PC-9 (cell line): Measurements from ENCODE around the gene ACSL5. TPM values are rescaled to one million over a fixed set of nuclear protein-coding genes. Genes with fewer than 3 reads are reported as not detected.

Experiments used
- BruUV-seq: library from RNA; stranded (reverse); fragments of 400-500 nt; replicated peaks from 2 replicates; lab custom pipeline; 2021; lab: Mats Ljungman, UMichigan
- CTCF ChIA-PET: fragments of 300-600 bp; sonication (Branson Sonifier 250); formaldehyde crosslinking; loops from one replicate; lab custom pipeline; 2022; ENCODE audit warnings: antibody characterized with exemption; lab: Charles Lee
- POLR2A ChIA-PET: fragments of 300-600 bp; sonication (Branson Sonifier 250); formaldehyde crosslinking; loops from one replicate; lab custom pipeline; 2022; ENCODE audit warnings: antibody characterized with exemption; ENCODE audit not compliant: unreplicated experiment; lab: Charles Lee
- DNase-seq, 2 experiments: peaks; one replicate each; pipeline versions ENCODE4 v3.0.0 to v3.0.0-alpha.2; 2015 to 2022; ENCODE audit warnings: mixed read lengths in 1 of 2
- H2AFZ ChIP-seq: fragments of 200-600 bp; sonication (generic); 2 replicates; pipeline ENCODE4 v1.8.1; 2017; ENCODE audit warnings: antibody characterized with exemption
- H3F3A ChIP-seq: fragments of 200-600 bp; sonication (generic); 2 replicates; pipeline ENCODE4 v1.8.1; 2017; ENCODE audit warnings: antibody characterized with exemption, mild to moderate bottlenecking, low read depth; ENCODE audit not compliant: insufficient read depth
- H3K27ac ChIP-seq: fragments of 200-600 bp; sonication (generic); 2 replicates; pipeline ENCODE4 v1.6.1; 2016; ENCODE audit warnings: mixed run types
- H3K27me3 ChIP-seq: fragments of 200-600 bp; sonication (generic); 2 replicates; pipeline ENCODE4 v1.6.1; 2016; ENCODE audit warnings: low read depth, mixed run types; ENCODE audit not compliant: insufficient read depth
- H3K36me3 ChIP-seq: fragments of 200-600 bp; sonication (generic); 2 replicates; pipeline ENCODE4 v1.6.1; 2016; ENCODE audit warnings: low read depth, mixed run types
- H3K4me1 ChIP-seq: fragments of 200-600 bp; sonication (generic); replicated peaks from 2 replicates; pipeline ENCODE4 v1.6.1; 2016; ENCODE audit warnings: mixed run types; ENCODE audit not compliant: insufficient read depth
- H3K4me2 ChIP-seq: fragments of 200-600 bp; sonication (generic); 2 replicates; pipeline ENCODE4 v1.6.1; 2017; ENCODE audit warnings: mixed run types
- H3K4me3 ChIP-seq: fragments of 200-600 bp; sonication (generic); 2 replicates; pipeline ENCODE4 v1.6.1; 2016; ENCODE audit warnings: mixed run types
- H3K79me2 ChIP-seq: fragments of 200-600 bp; sonication (generic); 2 replicates; pipeline ENCODE4 v1.6.1; 2017; ENCODE audit warnings: low read depth, mixed run types
- H3K9me2 ChIP-seq: fragments of 200-600 bp; sonication (generic); 2 replicates; pipeline ENCODE4 v1.8.1; 2017; ENCODE audit warnings: mild to moderate bottlenecking; ENCODE audit not compliant: insufficient read depth
- H3K9me3 ChIP-seq: fragments of 200-600 bp; sonication (generic); 2 replicates; pipeline ENCODE4 v1.8.1; 2016; ENCODE audit warnings: low read depth; ENCODE audit not compliant: insufficient read depth
- H4K20me1 ChIP-seq: fragments of 200-600 bp; sonication (generic); 2 replicates; pipeline ENCODE4 v1.8.1; 2017; ENCODE audit not compliant: insufficient read depth
- CTCF ChIP-seq: fragments of 200-600 bp; sonication (generic); conservative IDR thresholded peaks from 2 replicates; pipeline ENCODE4 v1.6.1; 2017; ENCODE audit warnings: mixed run types, antibody characterized with exemption, mild to moderate bottlenecking, moderate library complexity
- EZH2 ChIP-seq: fragments of 200-600 bp; sonication (generic); IDR thresholded peaks from 2 replicates; pipeline ENCODE4 v1.8.0; 2017; ENCODE audit warnings: antibody characterized with exemption, low read depth
- intact Hi-C: fragments of 100-400 bp; cut with micrococcal nuclease; formaldehyde crosslinking; loops from one replicate; pipeline ENCODE4 v1.10.0; 2022; ENCODE audit not compliant: unreplicated experiment
- total RNA-seq: library from RNA; stranded (reverse); gene quantifications from 2 replicates; pipeline ENCODE4 v1.2.3, GENCODE V29; 2021

ACSL5 gene
- total RNA-seq, 1 experiment from 2014 or later: 21.4 TPM

DNA sequence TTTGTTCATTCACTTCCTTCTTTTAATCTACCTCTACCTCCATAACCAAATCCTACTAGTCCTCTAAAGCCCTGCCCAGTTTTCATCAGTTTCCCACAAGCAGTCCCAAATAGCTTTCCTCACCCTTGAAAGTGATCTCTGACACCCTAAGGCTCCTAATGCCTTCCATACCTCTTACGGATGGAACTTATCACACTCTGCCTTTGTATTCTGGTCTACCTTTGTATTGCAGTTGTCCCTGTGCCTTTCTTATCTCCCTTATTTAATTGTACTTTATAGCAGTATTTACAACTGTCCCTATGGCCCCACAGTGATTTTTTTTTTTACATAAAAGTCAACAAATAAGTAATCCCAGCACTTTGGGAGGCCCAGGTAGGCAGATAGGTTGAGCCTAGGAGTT lies 33.8 kb downstream of the ACSL5 start:
- POLR2A ChIA-PET: no interaction called here
- intact Hi-C loops: no loop called here
- CTCF ChIA-PET: no interaction called here

GRCh38 chr10:112409299-112409698 lies 35.4 kb downstream of the ACSL5 start:
- DNase-seq: no peak
- BruUV-seq: no TSS peak
- H3F3A ChIP-seq: peaks cover 18% of the 10 kb centered on the region
- H4K20me1 ChIP-seq: no peaks in the 10 kb centered on the region
- TF ChIP-seq CTCF (no peak), EZH2 (no peak)
- peaks cover 22% of the 10 kb centered on the region for H3K4me1 ChIP-seq
- no peaks in the 10 kb centered on the region for H3K9me3 ChIP-seq
- no peaks in the 10 kb centered on the region for H3K9me2 ChIP-seq
- no peak overlapping the region for H3K4me2 ChIP-seq
- H3K4me3 ChIP-seq: no peak overlapping the region
- peaks cover 7% of the 10 kb centered on the region; the same call in 1 of the 2 replicates for H3K79me2 ChIP-seq
- ChIA-PET CTCF (no interaction called here), POLR2A (no interaction called here)
- H2AFZ ChIP-seq: no peak overlapping the region
- no peak overlapping the region for H3K27ac ChIP-seq
- intact Hi-C loops: no loop called here
- peaks cover 26% of the 10 kb centered on the region for H3K36me3 ChIP-seq
- H3K27me3 ChIP-seq: no peaks in the 10 kb centered on the region

More for the DNA sequence above, 33.8 kb downstream of the ACSL5 start:
- H3K36me3 ChIP-seq: peaks cover 30% of the 10 kb centered on the region
- H4K20me1 ChIP-seq: no peaks in the 10 kb centered on the region
- BruUV-seq: no TSS peak
- H3K4me1 ChIP-seq: peaks cover 38% of the 10 kb centered on the region
- no peak overlapping the region for H3K27ac ChIP-seq
- H3K27me3 ChIP-seq: no peaks in the 10 kb centered on the region
- H3K4me3 ChIP-seq: no peak overlapping the region
- no peak overlapping the region for H2AFZ ChIP-seq
- H3K9me3 ChIP-seq: no peaks in the 10 kb centered on the region
- peaks cover 27% of the 10 kb centered on the region for H3F3A ChIP-seq
- TF ChIP-seq EZH2 (no peak), CTCF (no peak)
- H3K79me2 ChIP-seq: peaks cover 7% of the 10 kb centered on the region; the same call in 1 of the 2 replicates
- no peaks in the 10 kb centered on the region for H3K9me2 ChIP-seq
- H3K4me2 ChIP-seq: no peak overlapping the region
- DNase-seq: no peak

DNA sequence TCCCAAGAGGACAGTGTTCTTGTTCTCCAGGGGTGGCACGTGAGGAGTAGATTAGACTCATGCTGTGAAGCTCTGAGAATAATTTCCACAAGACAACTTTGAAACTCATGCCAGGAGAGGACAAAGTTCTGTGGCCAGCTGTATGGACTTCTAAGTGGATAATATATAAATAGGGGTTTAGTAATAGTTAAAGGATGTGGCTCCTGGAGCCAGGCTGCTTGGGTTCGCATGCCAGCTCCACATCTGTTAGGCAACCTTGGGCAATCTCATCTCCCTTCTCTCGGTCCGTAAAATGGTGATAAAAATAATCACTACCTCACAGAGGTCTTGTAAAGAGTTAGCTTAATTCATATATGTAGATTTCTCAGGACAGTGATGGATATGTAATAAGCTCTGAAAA lies 35.8 kb downstream of the ACSL5 start:
- BruUV-seq: no TSS peak
- TF ChIP-seq EZH2 (no peak), CTCF (no peak)
- POLR2A ChIA-PET: no interaction called here
- Histone ChIP-seq H3K4me2 (no peak overlapping the region), H3K27ac (no peak overlapping the region), H3K9me2 (no peaks in the 10 kb centered on the region), H3K36me3 (peaks cover 26% of the 10 kb centered on the region), H3K9me3 (no peaks in the 10 kb centered on the region), H3K27me3 (no peaks in the 10 kb centered on the region), H3K4me1 (peaks cover 20% of the 10 kb centered on the region), H4K20me1 (no peaks in the 10 kb centered on the region), H3K4me3 (no peak overlapping the region), H3F3A (peaks cover 16% of the 10 kb centered on the region), H2AFZ (no peak overlapping the region), H3K79me2 (peaks cover 7% of the 10 kb centered on the region; the same call in 1 of the 2 replicates)
- intact Hi-C loops: no loop called here
- CTCF ChIA-PET: no interaction called here
- DNase-seq: no peak
